Prostate gland (tissue), 2 donors: ENCODE results near the gene LSM4.

ENCODE experiments used
- CTCF ChIP-seq, 4 experiments: fragments of 200-600 bp in 2 of 4; fragments of 450-650 bp in 2 of 4; sonication (generic) in 2 of 4; IDR thresholded peaks; 1 replicate in 3 of 4; 2 replicates in 1 of 4; pipeline ENCODE4 v1.5.1; 2016 to 2019; ENCODE audit warnings: antibody characterized with exemption in 4 of 4, mild to moderate bottlenecking in 2 of 4, moderate library complexity in 2 of 4
- POLR2A ChIP-seq: fragments of 450-650 bp; IDR thresholded peaks from one replicate; pipeline ENCODE4 v1.6.1; 2016; ENCODE audit warnings: antibody characterized with exemption, mild to moderate bottlenecking
- POLR2AphosphoS5 ChIP-seq: sonication (generic); formaldehyde crosslinking; IDR thresholded peaks from one replicate; pipeline ENCODE4 v1.6.1; 2017; ENCODE audit warnings: antibody characterized with exemption

- TF ChIP-seq CTCF (IDR thresholded peaks at IDR 0.05) = no peak
- no peak for TF ChIP-seq POLR2A
- no peak for TF ChIP-seq POLR2AphosphoS5
These were observed 8.0 kb upstream of the LSM4 start for GRCh38 chr19:18330868-18331267.
